ENCODE results near the gene AGBL5. TPM values are rescaled to one million over a fixed set of nuclear protein-coding genes. Genes with fewer than 3 reads are reported as not detected.

Gene AGBL5, protein sequence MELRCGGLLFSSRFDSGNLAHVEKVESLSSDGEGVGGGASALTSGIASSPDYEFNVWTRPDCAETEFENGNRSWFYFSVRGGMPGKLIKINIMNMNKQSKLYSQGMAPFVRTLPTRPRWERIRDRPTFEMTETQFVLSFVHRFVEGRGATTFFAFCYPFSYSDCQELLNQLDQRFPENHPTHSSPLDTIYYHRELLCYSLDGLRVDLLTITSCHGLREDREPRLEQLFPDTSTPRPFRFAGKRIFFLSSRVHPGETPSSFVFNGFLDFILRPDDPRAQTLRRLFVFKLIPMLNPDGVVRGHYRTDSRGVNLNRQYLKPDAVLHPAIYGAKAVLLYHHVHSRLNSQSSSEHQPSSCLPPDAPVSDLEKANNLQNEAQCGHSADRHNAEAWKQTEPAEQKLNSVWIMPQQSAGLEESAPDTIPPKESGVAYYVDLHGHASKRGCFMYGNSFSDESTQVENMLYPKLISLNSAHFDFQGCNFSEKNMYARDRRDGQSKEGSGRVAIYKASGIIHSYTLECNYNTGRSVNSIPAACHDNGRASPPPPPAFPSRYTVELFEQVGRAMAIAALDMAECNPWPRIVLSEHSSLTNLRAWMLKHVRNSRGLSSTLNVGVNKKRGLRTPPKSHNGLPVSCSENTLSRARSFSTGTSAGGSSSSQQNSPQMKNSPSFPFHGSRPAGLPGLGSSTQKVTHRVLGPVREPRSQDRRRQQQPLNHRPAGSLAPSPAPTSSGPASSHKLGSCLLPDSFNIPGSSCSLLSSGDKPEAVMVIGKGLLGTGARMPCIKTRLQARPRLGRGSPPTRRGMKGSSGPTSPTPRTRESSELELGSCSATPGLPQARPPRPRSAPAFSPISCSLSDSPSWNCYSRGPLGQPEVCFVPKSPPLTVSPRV
- 6.8 TPM for total RNA-seq
- long read RNA-seq, transcript AGBL5-201 (11 exons, 2,382 nt) = major isoform, 13 of 28 reads
- long read RNA-seq, partial matches to known transcripts = 4 of 28 reads
- long read RNA-seq, other reads (novel, unspliced or antisense) = 10 of 28 reads

- DNase-seq (peak; percentile 97), ATAC-seq (ENCODE audit: poor library complexity) (peak; percentile 86)
- intact Hi-C loops (cut with DNase I) = no loop called here
Measured at GRCh38 chr2:27050996-27051901, at the start of gene AGBL5. AGBL5 (plus strand) TSS chr2:27051668; CDS start chr2:27052959, 1,291 bp downstream.

GRCh38 chr2:27001950-27002349 is 49.5 kb upstream of the AGBL5 start:
- no peak for DNase-seq
- intact Hi-C loops (cut with DNase I) = no loop called here
- no peak for ATAC-seq (ENCODE audit: poor library complexity)

DNA sequence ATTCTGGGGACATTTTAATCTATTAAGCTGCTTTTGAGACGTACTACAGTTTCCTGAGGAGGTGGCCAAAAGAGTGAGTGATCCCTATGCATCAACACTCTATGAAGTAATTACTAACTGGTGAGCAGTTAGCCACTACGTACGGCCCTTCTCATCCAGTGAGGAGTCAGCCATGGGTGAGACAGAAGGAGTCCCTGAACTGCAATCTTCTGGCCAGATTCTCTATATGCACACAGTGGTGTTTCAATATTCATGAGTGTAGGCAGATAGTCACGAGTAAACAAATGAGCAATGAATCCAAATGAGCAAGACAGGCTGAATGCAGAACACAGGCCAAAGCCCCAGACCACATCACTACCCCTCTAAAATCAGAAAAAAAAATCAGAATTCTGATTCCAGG is 48.5 kb upstream of the AGBL5 start:
- DNase-seq (no peak), ATAC-seq (ENCODE audit: poor library complexity) (no peak)
- intact Hi-C loops (cut with DNase I) = no loop called here

GRCh38 chr2:27003857-27004256 is 47.6 kb upstream of the AGBL5 start:
- no peak for DNase-seq
- intact Hi-C loops (cut with DNase I) = no loop called here
- ATAC-seq (ENCODE audit: poor library complexity) = no peak

GRCh38 chr2:27006602-27007415 is 44.7 kb upstream of the AGBL5 start:
- DNase-seq (no peak), ATAC-seq (ENCODE audit: poor library complexity) (no peak)
- intact Hi-C loops (cut with DNase I) = no loop called here

DNA sequence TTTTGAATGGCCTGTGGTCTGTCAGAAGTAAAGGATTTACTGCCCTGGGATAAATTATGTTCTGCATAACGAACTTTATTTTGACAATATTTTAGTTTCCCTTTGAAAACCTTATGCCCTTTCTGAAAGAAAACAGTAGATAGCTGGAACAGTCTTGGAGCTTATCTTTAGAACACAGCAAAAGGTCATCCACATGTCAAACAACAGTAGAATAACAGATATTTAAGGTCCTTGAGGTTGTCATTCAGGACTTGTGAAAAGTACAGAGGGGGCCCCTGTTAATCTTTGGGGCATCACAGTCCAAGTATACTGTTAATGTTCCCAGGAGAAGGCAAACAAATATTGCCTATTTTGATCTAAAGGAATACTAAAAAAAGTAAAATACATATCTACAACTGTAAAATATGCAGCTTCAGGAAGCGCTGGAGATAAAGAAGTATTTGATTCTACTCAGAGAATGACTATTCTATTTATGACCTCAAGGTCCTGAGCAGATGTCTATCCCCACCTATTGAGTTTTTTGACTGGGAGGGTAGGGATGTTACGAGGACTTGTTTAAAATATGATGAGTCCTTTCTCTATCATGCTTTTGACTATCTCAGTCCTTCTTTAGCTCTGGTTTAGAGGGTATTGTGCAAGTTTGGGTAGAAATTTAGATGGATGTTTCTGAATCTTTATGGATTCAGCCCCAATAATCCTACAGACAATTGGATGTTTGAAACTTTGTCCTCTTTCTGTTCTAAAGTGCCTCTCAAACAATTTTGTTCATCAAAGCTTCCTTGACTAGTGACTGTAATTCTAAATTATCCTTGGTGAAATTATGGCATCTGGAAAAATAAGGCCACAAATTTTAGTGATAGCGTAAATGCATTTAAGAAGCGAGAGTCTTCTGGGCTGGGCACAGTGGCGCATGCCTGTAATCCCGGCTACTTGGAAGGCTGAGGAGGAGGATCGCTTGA is 43.8 kb upstream of the AGBL5 start:
- intact Hi-C loops (cut with DNase I) = no loop called here
- ATAC-seq (ENCODE audit: poor library complexity) = peak; percentile 41
- no peak for DNase-seq

- DNase-seq (no peak), ATAC-seq (ENCODE audit: poor library complexity) (no peak)
- intact Hi-C loops (cut with DNase I) = no loop called here
Measured at GRCh38 chr2:27008678-27009077, 42.8 kb upstream of the AGBL5 start.

DNA sequence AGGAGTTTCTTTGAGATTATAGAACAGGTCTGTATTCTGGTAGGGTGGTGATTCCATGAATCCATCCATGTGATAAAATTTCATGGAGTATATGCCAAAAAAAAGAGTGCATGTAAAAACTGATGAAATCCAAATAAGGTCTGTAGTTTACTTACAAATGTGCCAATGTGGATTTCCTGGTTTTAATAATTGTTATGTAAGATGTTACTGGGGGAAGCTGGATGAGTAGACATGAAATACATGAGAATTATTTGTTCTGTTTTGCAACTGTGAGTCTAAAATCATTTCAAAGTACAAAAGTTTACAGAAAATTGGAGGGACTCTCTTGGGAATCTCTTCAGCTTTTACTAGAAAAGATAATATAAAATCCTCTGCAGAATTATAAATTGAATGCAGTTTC is 42.4 kb upstream of the AGBL5 start:
- DNase-seq (no peak), ATAC-seq (ENCODE audit: poor library complexity) (no peak)
- intact Hi-C loops (cut with DNase I) = no loop called here

DNA sequence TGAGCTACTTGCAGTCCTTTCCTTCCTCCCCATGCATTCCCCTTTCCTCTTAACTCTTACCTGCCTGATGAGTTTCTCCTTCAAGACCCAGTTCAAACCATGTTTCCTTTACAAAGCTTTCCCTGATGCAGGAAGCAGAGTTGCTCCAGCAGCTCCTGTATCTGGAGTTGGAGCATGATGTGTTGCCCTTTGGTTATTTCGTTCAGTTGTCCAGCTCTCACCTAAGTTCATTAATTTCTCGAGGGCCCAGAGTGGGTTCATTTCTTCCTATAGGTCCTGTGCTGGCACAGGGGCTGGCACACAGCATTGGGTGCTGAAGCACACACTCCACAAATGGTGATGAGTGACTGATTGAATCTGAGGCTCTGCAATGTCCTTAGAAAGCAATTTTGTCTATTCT is 41.8 kb upstream of the AGBL5 start:
- DNase-seq (no peak), ATAC-seq (ENCODE audit: poor library complexity) (no peak)
- intact Hi-C loops (cut with DNase I) = no loop called here

DNA sequence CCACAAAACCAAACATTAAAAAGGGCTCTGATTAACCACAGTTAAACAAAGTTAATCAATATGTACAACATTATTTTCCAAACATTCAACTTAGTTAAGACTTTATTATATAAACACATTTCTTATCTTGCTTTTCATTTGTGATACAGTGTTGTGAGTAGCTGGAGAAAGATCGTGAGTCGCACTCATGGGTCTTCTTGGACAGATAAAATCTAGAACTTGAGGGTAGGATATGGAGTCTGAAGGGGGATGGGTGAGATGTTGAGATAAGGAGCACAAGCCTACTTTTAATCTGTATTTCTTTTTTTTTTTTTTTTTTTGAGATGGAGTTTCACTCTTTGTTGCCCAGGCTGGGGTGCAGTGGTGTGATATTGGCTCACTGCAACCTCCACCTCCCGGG is 41.3 kb upstream of the AGBL5 start:
- ATAC-seq (ENCODE audit: poor library complexity) (no peak), DNase-seq (no peak)
- intact Hi-C loops (cut with DNase I) = no loop called here

GRCh38 chr2:27013738-27014137 is 37.7 kb upstream of the AGBL5 start:
- no peak for ATAC-seq (ENCODE audit: poor library complexity)
- DNase-seq = no peak
- intact Hi-C loops (cut with DNase I) = no loop called here

DNA sequence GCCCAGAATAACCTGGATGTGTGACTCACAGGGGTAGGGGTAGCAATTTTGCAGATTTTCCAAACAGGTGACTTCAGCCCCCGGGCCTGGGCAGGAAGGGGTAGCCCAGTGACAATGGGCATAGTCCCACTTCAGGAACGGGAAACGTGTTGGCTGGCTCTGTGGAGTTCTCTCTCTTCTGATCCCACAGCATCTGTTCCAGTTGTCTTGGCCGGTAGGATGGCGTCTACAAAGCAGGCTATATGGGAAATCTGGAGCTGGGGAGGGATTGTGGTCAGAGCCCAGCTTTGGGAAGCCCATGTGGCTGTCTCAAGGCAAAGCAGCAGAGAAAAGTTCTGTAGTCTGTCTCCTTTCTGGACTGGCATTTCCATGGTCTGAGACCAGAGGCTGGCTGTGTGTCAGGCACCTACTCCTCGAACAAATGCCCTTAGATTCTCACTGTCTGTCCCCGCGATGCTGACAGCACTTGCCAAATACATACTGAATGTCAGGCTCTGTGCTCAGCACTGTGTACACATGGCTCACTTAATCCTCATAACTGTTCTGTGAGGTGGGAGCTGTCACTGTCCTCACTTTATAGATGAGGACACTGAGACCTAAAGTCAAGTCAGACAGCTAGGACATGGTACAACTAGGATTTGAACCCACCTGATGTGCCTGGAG is 36.6 kb upstream of the AGBL5 start:
- no peak for DNase-seq
- ATAC-seq (ENCODE audit: poor library complexity) = peak; percentile 8
- intact Hi-C loops (cut with DNase I) = no loop called here

GRCh38 chr2:27016801-27017325 is 34.6 kb upstream of the AGBL5 start:
- peak; percentile 60 for ATAC-seq (ENCODE audit: poor library complexity)
- intact Hi-C loops (cut with DNase I) = no loop called here
- DNase-seq = peak; percentile 61

- intact Hi-C loops (cut with DNase I) = loop anchor here (2.0 kb wide), 1 partner anchor 57 kb away; no protein-coding TSS in a partner anchor
- DNase-seq (no peak), ATAC-seq (ENCODE audit: poor library complexity) (peak; percentile 66)
Measured at GRCh38 chr2:27018142-27018541, 33.3 kb upstream of the AGBL5 start.

DNA sequence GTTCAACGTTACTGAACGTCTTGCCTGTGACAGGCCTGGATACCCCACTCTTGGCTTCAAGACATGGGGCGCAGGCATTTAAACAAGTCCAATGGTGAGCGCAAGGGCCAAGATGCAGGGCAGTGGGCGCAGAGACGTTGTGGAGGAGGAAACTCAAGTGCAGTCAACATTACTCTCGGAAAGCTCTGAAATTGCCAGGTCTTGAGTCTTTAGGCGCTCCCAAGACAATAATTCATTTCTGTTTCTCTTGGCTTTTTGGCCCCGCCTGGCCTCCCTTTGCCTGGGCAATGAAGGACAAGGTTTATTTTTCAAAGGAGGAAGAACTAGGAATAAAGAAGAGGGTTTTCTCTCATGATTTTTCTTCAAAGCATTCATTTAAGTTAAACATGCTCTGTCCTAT is 32.0 kb upstream of the AGBL5 start:
- intact Hi-C loops (cut with DNase I) = loop anchor here (2.0 kb wide), 1 partner anchor 59 kb away; no protein-coding TSS in a partner anchor

More for the DNA sequence above, 32.0 kb upstream of the AGBL5 start:
- DNase-seq = no peak
- no peak for ATAC-seq (ENCODE audit: poor library complexity)
